Midbrain (tissue), 1 donor: ENCODE results near the gene SCAMP4.

Experiments
- DNase-seq: peaks from one replicate; lab custom pipeline; 2025; lab: John Stamatoyannopoulos, UW

SCAMP4 gene

DNA sequence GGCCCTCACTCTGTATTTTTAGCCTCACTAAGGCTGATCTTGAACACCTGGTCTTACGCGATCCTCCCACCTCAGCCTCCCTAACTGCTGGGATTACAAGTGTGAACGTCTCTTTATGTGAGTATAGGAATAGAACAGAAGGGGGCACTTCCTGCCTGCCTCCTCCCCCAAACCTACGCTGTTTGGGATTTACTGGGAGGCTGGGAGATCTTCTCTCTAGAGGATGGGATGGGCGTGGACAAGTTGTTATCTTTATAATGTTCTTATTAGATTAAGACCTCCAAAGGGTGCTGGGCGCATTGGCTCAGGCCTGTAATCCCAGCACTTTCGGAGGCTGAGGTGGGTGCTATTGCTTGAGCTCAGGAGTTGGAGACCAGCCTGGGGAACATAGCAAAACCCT is 32.9 kb downstream of the SCAMP4 start:
- no peak for DNase-seq

DNA sequence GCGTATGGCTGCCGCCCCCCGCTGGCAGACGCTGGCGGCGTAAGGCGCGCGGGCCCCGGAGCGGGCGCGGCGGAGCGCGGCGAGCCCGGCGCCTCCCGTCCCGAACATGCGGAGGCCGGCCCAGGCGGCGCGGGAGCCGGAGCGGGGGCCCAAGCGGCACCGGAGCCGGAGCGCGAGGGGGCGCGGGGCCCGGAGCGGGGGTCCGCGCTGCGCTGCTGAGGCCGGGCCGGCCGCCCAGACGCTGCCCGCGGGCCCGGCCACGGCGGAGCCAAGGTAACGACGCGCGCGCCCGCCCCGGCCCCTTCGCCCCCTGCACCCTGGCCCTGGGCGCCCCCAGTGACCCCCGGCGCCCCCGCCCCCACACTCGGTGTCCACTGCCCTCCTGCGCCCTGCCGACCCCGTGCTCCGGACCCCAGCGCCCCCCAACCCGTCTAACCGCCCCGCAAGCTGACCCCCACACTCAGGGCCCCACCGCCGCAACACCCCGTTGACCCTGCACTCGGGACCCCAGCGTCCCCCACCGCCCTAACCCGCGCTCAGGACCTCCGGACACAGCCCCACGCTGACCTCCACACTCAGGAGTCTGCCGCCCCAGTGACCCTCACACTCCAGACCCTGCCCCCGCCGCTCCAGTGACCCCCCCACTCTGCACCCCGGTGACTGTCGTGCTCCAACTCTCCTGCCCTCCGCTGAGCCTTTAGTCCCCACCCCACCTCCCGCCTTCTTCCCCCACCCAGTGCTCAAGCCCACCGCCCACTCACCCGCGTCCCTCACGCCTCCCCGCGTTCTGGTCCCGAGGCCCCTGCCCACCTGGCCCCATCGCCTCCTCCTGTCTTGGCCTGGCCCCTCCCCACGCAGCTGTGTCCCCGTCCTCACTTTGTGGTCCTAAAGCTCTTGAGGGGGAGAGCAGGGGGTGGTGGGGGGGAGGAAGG is 36.2 kb downstream of the SCAMP4 start, which contains the start of gene CSNK1G2:
Gene CSNK1G2 (plus strand): TSS at position 27 of the 932 bp plus-strand sequence. CDS start 28,601 bp downstream, outside the sequence.
- no peak for DNase-seq

DNA sequence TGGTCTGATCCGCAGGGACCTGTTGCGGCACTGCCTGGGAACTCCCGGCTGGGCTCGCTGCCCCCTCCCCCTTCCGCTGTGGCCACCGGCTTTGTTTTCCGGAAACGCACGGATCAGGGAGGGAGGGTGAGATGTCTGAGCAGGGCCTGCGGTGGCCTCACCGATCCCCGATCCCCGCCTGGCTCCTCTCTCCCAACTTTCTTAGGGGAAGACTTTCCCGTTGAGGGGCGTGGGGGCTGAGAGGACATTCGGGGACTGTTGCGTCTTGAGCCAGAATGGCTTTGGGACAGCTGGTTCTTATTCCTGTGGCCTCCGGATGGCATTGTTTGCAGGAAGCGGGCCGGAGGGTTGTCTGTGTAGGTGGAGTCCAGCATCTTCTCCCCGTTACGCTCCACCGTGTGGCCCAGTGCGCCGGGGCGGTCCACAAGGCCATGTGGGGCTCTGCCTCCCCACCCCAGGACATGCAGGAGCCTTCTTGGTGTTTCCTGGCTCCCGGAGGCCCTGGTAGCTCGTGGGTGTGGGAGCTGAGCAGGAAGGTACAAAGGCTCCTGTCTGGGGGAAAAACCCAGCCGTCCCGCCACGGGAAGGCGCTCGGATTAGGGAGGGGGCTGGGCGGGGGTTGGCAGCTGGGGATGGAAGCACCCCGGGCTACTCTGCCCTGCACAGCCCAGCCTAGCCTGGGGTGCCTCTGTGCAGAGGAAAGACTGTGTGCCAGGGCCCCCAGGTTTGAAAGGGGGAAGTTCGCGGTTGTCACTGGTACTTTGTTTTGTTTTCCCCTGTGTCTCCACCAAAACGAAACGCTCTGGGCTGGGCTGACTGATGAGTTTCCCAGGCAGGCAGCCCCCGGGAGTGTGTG is 37.1 kb downstream of the SCAMP4 start:
- DNase-seq, result peak; percentile 35

DNA sequence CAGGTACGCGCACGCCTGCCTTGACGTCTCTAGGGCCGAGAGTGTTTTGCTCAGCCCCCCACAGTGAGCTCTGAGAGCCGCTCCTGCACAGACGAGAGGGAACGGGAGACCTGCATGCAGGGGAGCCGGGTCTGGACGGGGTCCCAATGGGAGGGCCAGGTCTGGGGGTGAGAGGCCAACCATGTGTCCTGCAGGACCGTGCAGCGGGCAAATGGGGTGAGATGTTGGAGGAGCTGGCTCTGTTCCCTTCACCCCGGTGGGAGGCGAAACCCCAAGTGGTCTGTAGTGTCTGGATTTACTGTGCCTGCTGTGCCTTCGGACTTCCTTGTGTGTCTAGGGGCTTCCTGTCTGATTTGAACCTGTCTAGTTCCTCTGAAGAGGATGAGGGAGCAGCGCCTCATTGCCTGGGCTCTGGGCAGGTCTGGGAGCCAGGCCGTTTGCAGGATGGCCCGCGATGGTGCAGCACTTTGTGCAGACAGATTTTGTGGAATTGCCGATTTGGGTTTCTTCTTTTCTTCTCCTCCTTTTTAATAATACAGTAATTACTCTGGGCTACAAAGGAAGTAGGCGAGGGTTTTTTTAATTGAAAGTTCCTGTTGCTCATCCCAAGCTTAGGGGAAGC is 37.8 kb downstream of the SCAMP4 start:
- no peak for DNase-seq

DNA sequence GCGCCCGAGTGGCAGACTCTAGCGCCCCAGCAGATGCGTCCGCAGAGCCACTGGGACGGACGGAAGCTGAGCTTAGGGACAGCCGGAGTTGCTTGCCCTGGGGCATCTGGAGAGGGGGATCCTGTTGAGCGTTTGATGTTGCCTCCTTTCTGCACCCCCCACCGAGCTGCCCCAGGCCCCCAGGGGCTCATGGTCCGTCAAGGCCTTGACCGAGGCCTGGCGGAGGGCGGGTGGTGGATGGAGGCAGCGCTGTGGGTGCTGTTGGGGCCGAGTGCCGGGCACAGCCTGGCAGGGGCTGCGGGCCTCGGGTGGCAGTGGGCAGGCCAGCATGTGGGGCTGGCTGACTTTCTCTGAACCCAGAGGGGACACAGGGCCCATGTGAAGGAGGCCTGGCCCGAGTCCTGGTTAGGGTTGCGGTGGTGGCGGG is 38.5 kb downstream of the SCAMP4 start:
- no peak for DNase-seq

DNA sequence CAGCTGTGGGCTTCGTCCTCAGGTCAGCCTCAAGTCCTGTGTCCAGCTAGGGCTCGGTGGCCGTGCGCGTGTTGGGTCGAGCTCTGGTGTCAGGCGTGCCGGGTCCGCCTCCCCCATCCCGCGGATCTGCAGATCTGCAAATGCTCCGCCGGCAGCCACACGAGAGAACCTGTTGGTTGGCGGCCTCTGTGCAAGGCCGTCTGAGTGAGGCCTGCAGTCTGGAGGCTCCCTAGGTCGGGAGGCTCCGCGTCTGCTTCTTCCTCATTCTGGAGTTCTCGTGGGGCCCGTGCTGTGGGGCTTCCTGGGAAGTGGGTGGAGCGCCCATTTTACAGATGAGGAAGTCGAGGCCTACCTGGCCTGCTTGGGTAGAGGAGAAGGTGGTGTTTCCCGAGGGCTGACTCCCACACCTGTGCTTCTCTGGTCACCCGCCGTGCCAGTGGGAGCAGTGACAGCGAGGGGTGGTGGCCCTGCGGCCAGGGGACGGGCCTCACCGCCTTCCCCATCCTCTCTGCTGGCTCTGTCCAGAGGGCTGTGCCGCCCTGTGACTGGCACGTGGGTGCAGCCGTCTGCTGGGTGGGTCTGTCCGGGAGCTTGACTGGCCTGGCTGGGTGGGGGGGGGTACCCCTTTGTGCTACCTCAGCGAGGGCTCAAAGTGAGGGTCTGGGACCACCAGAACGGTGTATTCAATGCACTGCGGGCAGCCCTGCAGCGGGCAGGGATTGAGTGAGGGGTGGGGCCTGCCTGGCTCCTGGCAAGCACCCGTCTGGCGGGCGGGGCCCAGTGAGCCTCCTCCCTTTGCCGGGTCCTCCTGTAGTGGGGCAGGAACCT is 39.1 kb downstream of the SCAMP4 start:
- DNase-seq, result no peak

DNA sequence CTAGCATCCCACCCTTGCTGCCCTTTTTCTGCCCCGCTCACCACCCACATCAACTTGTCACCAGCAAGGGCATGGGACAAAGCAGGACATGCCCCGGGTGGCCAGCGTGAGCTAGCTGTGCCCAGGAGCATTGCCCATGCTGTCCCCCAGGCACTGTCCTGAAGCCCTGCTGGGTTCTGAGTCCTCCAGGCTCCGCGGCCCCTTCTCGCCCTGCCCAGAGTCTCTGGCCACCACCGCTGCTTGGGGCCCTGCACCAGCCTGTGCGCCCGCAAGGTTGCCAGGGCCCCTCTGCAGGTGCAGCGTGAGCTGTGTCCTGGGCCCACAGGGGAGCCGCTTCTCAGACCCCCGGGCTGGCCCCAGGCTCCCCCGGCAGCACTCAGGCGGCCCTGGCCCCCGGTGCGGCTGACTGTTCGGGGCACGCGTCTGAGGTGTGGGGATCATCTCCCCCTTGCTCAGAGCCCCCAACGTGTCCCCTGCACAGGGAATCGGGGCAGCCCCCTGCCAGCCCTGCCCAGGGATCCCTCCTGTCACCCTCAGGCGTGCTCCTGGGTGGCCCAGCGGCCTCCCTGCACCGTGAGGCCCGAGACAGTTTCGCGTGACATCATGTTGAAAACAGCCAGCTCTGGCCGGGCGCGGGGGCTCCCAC is 39.8 kb downstream of the SCAMP4 start:
- no peak for DNase-seq

DNA sequence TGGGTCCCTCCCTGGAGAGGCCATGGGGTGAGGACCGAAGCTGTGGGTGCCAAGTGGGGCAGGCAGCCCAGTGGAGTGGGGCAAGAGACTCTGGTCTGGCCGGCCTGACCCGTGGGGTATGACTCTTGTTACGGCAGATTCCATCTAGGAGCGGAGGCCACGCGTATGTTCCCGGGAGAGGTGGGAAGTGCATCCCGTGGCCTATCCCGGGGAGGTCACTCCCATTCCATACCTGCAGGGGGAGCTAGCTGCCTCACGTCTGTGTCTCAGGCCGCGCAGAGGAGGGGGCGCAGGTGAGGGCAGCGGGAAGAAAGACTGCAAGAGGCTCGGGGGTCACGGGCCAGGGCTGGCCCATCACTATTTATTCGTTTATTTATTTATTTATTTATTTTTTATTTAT is 40.7 kb downstream of the SCAMP4 start:
- DNase-seq, result no peak

DNA sequence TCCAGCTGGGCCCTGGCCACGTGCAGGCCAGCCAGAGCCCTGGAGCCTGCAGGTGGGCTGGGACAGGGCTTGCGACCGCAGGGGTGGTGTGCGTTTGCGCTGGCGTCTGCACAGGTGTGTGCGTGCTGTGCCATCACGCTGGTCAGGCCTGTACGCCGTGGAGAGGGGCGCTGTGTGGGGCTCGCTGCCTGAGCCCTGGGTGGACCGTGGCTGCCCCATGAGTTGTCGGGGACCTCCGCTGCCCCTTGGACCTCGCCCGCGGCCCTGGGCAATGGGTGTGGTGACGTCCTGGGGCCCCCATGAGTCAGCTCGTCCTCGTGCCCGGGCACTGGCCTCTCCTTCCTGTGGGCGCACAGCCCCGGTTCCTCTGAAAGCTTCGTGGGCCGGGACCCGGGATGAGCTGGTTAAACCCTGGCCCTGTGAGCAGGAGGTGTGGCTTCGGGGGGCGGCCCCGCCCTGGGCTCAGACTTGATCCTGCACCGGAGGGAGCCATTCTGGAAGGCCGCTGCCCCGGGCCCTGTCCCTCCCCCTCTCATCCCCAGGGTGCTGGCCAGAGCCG is 42.5 kb downstream of the SCAMP4 start:
- no peak for DNase-seq

DNA sequence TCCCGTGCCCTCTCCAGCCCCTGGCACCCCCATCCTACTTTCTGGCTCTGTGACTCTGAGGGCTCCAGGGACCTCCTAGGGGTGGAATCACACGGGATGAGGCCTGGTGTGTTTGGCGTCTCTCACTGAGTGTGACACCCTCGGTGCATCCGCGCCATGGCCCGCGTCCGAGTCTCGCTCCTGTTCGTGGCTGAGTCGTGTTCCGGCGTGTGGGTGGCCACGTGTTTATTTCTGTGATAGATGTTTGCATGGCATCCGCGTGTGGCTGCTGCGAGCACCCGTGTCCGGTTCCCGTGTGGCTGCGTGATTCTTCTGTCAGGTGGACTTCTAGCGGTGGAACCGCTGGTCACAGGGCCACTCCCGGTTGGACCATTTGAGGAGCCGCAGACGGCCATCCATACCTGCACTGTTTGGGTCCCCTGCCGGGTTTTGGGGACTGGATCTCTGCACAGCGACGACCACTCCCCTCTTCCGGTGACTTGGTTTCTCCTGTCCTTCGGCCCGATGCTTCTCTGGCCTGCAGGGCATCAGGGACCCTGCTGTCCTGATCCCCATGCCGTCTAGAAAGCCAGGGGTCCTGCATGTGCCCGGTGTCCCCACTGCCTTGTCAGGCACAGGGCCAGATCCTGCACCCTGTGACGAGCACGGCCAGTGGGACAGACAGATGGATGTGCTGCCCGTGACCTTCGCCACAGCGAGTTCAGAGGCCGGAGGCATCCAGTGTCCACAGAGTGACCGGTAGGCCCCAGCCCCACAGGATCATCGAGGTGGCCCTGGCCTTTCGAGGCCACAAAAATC is 44.3 kb downstream of the SCAMP4 start:
- no peak for DNase-seq

DNA sequence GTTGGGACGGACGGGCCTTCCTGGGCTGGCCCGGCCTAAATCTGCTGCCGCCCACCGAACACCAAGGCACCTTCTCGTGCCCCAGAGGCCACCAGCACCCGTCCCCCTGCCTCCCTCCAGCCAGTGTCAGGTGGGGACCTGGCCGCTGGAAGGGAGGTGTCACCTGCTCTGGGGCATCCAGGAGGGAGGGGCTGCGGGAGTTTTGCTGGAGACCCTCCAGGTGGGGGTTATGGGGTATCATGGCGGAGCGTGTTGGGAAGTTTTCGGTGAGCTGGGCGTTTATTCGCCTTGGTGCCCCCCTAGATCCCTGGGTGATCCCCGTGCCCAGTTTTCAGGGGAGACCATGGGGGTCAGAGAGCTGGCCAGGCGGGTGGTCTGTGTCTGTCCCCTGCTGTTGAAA is 45.4 kb downstream of the SCAMP4 start:
- no peak for DNase-seq

DNA sequence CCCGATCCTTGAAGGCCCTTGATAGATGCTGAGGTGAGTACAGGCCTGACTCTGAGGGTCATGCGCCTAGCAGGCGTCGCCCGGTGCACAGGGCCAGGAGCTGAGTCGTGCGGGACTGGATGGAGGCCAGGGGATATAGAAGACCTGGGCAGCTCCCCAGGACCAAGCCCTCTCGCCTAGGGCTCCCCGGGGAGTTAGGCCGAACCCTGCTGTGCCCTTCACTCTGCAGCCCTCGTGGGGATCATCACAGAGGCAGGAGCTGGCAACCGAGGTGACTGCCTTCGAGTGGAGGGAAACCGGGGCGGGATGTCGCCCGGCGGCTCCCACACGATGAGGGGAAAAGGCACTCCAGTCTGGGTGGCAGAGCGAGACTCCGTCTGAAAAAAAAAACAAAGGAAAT is 47.4 kb downstream of the SCAMP4 start:
- no peak for DNase-seq

DNA sequence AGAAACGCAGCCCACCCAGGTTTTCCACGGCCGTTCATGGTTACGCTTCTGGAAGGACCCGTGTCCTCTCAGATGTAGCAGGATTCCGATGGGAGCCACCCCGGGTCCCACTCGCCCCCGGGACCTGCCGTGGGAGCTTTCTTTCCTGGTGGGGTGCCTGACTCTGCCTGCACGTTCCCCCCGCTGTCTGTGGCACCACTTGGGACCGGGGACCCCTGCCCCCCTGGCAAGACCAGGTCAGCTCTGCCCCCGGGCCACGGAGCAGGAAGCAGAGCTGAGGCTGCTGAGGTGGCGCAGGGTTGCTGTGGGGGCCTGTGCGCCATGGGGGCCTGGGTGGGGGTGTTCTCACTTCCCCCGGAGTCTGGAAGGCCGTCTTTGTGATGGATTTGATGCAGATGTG is 47.8 kb downstream of the SCAMP4 start:
- DNase-seq, result no peak

DNA sequence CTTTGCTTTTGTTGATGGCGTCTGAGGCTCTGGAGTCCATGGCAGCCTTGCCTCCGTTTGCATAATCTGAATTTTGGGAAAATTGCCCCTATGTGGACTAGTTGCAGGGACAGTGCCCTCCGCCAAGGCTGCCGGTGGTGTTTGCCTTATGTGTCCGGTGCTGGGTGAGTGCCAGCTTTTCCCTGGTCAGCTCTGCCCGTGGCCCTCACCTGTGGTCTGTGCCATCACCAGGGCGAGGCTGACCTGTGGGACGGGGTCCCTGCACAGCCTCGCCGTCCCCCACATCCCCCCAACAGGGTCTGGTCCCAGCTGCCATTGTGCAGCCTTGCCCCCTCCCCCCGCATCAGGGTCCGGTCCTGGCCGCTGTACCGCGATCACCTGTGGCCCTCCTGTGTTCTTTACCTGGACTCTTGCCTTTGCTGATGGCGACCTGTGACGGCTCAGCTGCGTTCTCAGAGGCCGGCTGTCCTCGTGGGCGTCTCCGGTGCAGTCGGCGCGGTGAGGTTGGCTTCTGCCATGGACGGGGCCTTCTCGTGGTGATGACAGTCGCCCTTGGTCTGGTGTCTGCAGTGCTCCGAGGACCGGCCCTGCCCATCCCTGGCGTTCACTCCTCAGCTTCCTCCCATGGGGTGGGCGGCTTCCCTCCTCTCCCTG is 48.4 kb downstream of the SCAMP4 start:
- DNase-seq, result no peak

DNA sequence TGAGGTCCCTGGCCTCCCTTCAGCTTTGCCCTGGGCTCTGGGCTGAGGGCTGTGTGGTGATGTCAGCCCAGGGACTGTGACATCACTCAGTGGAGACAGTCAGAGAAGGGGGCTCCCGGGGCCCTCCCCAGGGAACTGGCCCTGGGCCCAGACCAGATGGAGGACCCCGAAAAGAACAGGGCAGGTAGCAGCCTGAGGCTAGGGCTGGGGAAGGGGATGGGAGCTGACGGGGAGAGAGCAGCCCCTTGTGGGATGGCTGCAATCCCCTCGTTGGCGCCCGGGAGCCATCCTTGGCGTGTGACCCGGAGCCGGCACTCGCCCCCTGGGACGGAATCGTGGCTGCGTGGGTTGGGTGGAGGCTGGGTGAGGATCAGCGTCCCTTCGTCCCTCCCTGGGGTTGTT is 49.3 kb downstream of the SCAMP4 start:
- no peak for DNase-seq

DNA sequence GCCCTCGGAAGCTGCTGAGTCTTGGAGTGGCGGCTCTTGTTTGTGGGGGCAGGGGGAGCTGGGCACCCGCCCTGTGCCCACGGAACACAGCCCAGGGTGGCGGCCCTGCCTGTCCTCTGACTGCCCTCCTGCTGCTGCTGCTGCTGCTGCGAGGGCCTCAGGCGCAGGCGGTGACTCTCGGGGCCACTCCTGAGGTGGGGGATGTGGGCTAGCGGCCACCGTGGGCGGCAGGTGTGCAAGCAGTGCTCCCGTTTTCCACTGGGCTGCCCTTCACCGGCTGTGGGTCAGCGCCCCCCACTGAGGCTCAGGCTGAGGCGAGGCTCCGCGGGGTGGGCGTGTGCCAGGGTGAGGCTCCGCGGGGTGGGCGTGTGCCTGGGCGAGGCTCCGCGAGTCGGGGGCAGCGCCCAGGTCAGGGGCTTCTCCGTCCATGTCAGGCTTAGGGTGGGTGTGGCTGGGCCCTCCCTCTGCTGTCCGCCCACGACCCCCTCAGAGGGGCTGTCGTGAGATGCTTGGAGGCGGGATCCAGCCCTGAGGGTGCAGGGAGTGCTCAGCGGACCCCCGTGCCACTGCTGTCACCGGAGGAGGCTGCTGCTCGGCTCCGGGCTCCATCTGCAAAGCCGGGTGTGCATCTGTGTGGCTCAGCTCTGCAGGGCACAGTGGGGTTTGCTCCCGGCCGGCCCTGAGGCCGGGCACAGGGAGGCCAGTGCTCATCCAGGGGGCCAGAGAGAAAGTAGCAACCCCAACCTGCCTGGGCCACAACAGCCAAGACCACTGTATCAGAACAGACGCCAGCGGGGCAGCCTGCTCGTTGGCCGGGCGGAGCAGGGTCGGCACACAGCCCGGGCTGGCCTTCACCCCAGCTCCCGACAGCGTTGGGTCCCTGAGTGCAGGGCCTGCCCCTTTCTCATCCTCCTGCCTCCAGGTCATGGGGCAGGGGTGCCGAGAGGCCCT is 50.2 kb downstream of the SCAMP4 start:
- no peak for DNase-seq

DNA sequence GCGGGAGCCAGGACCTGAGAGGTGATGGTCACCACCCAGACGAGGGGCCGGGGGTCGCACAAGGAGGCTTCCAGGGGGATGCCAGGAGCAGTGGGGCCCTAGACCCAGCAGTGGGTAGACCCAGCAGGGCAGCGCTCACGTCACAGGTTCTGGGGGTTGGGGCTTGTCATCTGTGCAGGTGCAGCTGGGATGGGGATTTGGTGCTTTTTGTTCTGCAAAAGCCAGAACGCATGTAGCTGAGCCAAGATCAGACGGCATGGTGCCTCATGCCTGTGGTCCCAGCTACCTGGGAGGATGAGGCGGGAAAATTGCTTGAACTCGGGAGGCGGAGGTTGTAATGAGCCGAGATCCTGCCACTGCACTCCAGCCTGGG is 50.9 kb downstream of the SCAMP4 start:
- DNase-seq, result no peak

DNA sequence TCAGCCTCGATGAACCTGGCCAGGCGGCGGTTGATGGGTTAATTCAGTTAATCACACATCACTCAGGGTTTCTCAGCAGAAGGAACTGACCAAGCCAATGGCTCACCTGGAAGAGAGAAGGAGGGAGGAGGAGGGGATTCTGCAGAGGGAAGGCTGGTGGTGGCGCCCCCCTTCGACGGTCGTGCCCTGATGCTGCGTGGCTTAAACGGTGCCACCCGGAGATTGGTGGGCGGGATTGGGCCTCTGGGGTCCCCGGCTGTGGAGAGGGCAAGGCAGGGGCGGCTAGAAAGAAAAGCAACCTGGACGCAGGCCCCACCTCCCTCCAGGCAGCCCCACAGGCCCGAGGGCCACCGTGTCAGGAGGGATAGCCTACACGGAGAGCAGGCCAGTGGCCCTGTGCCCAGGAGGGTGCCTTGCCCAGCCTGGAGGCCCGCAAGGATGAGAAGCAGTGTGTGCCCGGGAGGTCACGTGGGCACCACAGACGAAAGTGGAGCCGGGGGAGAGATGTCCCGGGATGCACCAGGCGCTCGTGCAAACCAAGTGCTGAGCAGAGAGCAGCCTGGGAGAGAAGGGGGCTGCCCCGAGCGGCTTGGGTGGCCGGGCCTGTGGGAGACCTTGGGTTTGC is 51.8 kb downstream of the SCAMP4 start:
- DNase-seq, result peak; percentile 93
